Gastroesophageal sphincter (tissue), 3 donors: ENCODE results near the gene DYNLT2B.
"Not testable (repeated sequence)": the region's sequence is repeated elsewhere in the genome, so short reads cannot be mapped to it uniquely, and the experiment has no call there.

Experiments
- EP300 ChIP-seq: sonication (generic); formaldehyde crosslinking; IDR thresholded peaks from one replicate; pipeline ENCODE4 v1.6.1; 2017; ENCODE audit warnings: antibody characterized with exemption, mild to moderate bottlenecking
- POLR2A ChIP-seq, 2 donors: fragments of 450-650 bp; IDR thresholded peaks; one replicate each; pipeline ENCODE4 v1.6.1; 2017; ENCODE audit warnings: antibody characterized with exemption in 2 of 2, mild to moderate bottlenecking in 2 of 2, moderate library complexity in 1 of 2
- POLR2AphosphoS5 ChIP-seq: sonication (generic); formaldehyde crosslinking; IDR thresholded peaks from one replicate; pipeline ENCODE4 v1.6.1; 2017; ENCODE audit warnings: antibody characterized with exemption
- TF ChIP-seq, protein P1 (sequence below), 4 experiments: fragments of 200-600 bp in 2 of 4; fragments of 450-650 bp in 2 of 4; sonication (generic) in 1 of 4; IDR thresholded peaks; one replicate each; pipeline ENCODE4 v1.5.1; 2017 to 2019; ENCODE audit warnings: antibody characterized with exemption in 4 of 4, mild to moderate bottlenecking in 2 of 4, moderate library complexity in 2 of 4

DNA sequence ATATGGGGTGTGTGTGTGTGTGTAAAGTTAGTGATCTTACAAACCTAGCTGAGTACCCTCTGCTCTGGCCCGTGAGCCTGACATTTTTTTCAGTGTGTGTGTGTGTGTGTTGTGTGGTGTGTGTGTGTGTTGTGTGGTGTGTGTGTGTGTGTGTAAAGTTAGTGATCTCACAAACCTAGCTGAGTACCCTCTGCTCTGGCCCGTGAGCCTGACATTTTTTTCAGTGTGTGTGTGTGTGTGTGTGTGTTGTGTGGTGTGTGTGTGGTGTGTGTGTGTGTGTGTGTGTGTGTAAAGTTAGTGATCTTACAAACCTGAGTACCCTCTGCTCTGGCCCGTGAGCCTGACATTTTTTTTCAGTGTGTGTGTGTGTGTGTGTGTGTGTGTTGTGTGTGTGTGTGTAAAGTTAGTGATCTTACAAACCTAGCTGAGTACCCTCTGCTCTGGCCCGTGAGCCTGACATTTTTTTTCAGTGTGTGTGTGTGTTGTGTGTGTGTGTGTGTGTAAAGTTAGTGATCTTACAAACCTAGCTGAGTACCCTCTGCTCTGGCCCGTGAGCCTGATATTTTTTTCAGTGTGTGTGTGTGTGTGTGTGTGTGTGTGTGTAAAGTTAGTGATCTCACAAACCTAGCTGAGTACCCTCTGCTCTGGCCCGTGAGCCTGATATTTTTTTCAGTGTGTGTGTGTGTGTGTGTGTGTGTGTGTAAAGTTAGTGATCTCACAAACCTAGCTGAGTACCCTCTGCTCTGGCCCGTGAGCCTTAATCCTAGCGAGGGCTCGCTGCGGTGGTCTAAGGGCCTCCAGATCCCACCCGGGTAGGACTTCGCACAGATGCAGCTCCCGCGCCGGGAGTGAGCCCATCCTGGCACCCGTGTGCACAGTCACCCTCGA is 997 bp downstream of the DYNLT2B start:
- TF ChIP-seq, protein P1, sequence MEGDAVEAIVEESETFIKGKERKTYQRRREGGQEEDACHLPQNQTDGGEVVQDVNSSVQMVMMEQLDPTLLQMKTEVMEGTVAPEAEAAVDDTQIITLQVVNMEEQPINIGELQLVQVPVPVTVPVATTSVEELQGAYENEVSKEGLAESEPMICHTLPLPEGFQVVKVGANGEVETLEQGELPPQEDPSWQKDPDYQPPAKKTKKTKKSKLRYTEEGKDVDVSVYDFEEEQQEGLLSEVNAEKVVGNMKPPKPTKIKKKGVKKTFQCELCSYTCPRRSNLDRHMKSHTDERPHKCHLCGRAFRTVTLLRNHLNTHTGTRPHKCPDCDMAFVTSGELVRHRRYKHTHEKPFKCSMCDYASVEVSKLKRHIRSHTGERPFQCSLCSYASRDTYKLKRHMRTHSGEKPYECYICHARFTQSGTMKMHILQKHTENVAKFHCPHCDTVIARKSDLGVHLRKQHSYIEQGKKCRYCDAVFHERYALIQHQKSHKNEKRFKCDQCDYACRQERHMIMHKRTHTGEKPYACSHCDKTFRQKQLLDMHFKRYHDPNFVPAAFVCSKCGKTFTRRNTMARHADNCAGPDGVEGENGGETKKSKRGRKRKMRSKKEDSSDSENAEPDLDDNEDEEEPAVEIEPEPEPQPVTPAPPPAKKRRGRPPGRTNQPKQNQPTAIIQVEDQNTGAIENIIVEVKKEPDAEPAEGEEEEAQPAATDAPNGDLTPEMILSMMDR (IDR thresholded peaks at IDR 0.05): not testable (repeated sequence)
- TF ChIP-seq POLR2A (IDR thresholded peaks at IDR 0.05); EP300; POLR2AphosphoS5: not testable (repeated sequence)
